K562 (cell line): Measurements from ENCODE around the gene GYG1. TPM values are rescaled to one million over a fixed set of nuclear protein-coding genes. Genes with fewer than 3 reads are reported as not detected.

Experiments
- ATAC-seq: fragments of 200-7000 bp; cut with Tn5 transposase; 3 replicates; pipeline ENCODE4 v1.9.1; 2020; ENCODE audit warnings: moderate library complexity
- BruUV-seq: library from RNA; stranded (reverse); fragments of 400-500 nt; replicated peaks from 2 replicates; lab custom pipeline; 2021; lab: Mats Ljungman, UMichigan
- CTCF ChIA-PET: fragments of 300-600 bp; formaldehyde crosslinking; extraction: SDS; loops from one replicate; lab custom pipeline; 2021; ENCODE audit warnings: low intra/inter-chr PET ratio; lab: Yijun Ruan, JAX
- POLR2A ChIA-PET: fragments of 300-600, 350-650 bp; sonication (Branson Sonifier 250); formaldehyde crosslinking; extraction: SDS; loops from one replicate; lab custom pipeline; 2021; ENCODE audit warnings: antibody characterized with exemption, inconsistent platforms; lab: Yijun Ruan, JAX
- DNase-seq, 4 experiments: peaks; one replicate each; pipeline versions ENCODE4 v3.0.0 to v3.0.0-alpha.2; 2011 to 2018; ENCODE audit warnings: low spot score in 3 of 4, mixed read lengths in 3 of 4; ENCODE audit errors: extremely low read depth in 1 of 4
- FAIRE-seq: peaks from 2 replicates; lab custom pipeline; 2011; peaks lifted over from hg19 to GRCh38; lab: Jason Lieb, UNC
- H2AFZ ChIP-seq: 2 replicates; pipeline ENCODE4 v1.6.0; 2011; ENCODE audit warnings: low read depth, low read length, control low read depth, inconsistent platforms
- H3K27ac ChIP-seq: fragments of 200-600 bp; 3 replicates; pipeline ENCODE4 v1.8.0; 2011; ENCODE audit warnings: low read depth, mild to moderate bottlenecking, control low read depth, inconsistent platforms, low read length, moderate library complexity, mixed read lengths; ENCODE audit errors: extremely low read depth
- H3K27me3 ChIP-seq, 2 experiments: fragments of 300-600 bp in 1 of 2; 2 replicates in 1 of 2; 3 replicates in 1 of 2; pipeline versions ENCODE4 v1.6.0 to v1.8.0; 2011; ENCODE audit warnings: inconsistent platforms in 2 of 2, low read length in 2 of 2, mild to moderate bottlenecking in 1 of 2, mixed read lengths in 1 of 2, moderate library complexity in 1 of 2; ENCODE audit not compliant: control insufficient read depth in 2 of 2, insufficient read depth in 2 of 2
- H3K36me3 ChIP-seq: fragments of 300-600 bp; 3 replicates; pipeline ENCODE4 v1.8.0; 2011; ENCODE audit warnings: mild to moderate bottlenecking, low read length, inconsistent platforms; ENCODE audit not compliant: control insufficient read depth, insufficient read depth
- H3K4me1 ChIP-seq, 2 experiments: fragments of 200-600 bp in 1 of 2; replicated peaks in 1 of 2; 2 replicates in 1 of 2; 3 replicates in 1 of 2; pipeline versions ENCODE4 v1.5.1 to v1.8.0; 2011; ENCODE audit warnings: inconsistent platforms in 2 of 2, low read length in 2 of 2, mild to moderate bottlenecking in 1 of 2, mixed read lengths in 1 of 2, moderate library complexity in 1 of 2; ENCODE audit not compliant: control insufficient read depth in 2 of 2, insufficient read depth in 2 of 2
- H3K4me2 ChIP-seq: 2 replicates; pipeline ENCODE4 v1.6.1; 2011; ENCODE audit warnings: low read length, control low read depth, inconsistent platforms, mixed read lengths; ENCODE audit not compliant: insufficient read depth
- H3K4me3 ChIP-seq: fragments of 200-600 bp; sonication (generic), shearing (Covaris generic); 2 replicates; pipeline ENCODE4 v1.5.1; 2016; ENCODE audit warnings: control low read depth, inconsistent platforms
- H3K79me2 ChIP-seq: fragments of 200-600 bp; 3 replicates; pipeline ENCODE4 v1.8.0; 2011; ENCODE audit warnings: low read length, inconsistent platforms; ENCODE audit not compliant: control insufficient read depth, insufficient read depth
- H3K9ac ChIP-seq, 2 experiments: 2 replicates each; pipeline versions ENCODE4 v1.6.0 to v1.6.1; 2011; ENCODE audit warnings: low read depth in 2 of 2, low read length in 2 of 2, control low read depth in 1 of 2, inconsistent platforms in 1 of 2, mild to moderate bottlenecking in 1 of 2, mixed read lengths in 1 of 2; ENCODE audit not compliant: insufficient read depth in 1 of 2
- H3K9me1 ChIP-seq: one replicate; pipeline ENCODE4 v1.6.0; 2011; ENCODE audit warnings: inconsistent platforms, mild to moderate bottlenecking, low read length, moderate library complexity; ENCODE audit not compliant: control insufficient read depth, insufficient read depth
- H3K9me3 ChIP-seq: replicated peaks from 2 replicates; pipeline ENCODE4 v1.5.1; 2011; ENCODE audit warnings: low read depth, low read length, inconsistent platforms; ENCODE audit not compliant: control insufficient read depth, insufficient read depth
- H4K20me1 ChIP-seq: replicated peaks from 2 replicates; pipeline ENCODE4 v1.6.1; 2011; ENCODE audit warnings: low read length, inconsistent platforms, mixed read lengths; ENCODE audit not compliant: control insufficient read depth, insufficient read depth
- BCOR ChIP-seq: fragments of 450-650 bp; IDR thresholded peaks from 2 replicates; pipeline ENCODE4 v1.6.1; 2016
- CTBP1 ChIP-seq: fragments of 450-650 bp; IDR thresholded peaks from 2 replicates; pipeline ENCODE4 v1.6.1; 2016; ENCODE audit warnings: borderline replicate concordance
- EHMT2 ChIP-seq: fragments of 450-650 bp; IDR thresholded peaks from 2 replicates; pipeline ENCODE4 v1.6.1; 2018; ENCODE audit warnings: antibody characterized with exemption
- HNRNPUL1 ChIP-seq: fragments of 200-400 bp; formaldehyde crosslinking; IDR thresholded peaks from 2 replicates; pipeline ENCODE4 v1.6.1; 2017; ENCODE audit warnings: low read length
- JUN ChIP-seq, 2 experiments: sonication (generic) in 1 of 2; formaldehyde crosslinking in 1 of 2; IDR thresholded peaks; 2 replicates each; pipeline versions ENCODE4 v1.6.1 to v1.8.0; 2012 to 2022; ENCODE audit warnings: borderline replicate concordance in 2 of 2, mild to moderate bottlenecking in 2 of 2, improper control_type of control experiment in 1 of 2, low read depth in 1 of 2, low read length in 1 of 2, missing genetic modification reagents in 1 of 2
- JUND ChIP-seq, 2 experiments: IDR thresholded peaks; 2 replicates in 1 of 2; 3 replicates in 1 of 2; pipeline ENCODE4 v1.6.1; 2011; ENCODE audit warnings: borderline replicate concordance in 2 of 2, low read depth in 2 of 2, low read length in 2 of 2, improper control_type of control experiment in 1 of 2, missing biosample characterization in 1 of 2, missing genetic modification characterization in 1 of 2, missing genetic modification reagents in 1 of 2
- PHB2 ChIP-seq: fragments of 450-650 bp; IDR thresholded peaks from 2 replicates; pipeline ENCODE4 v1.6.1; 2017; ENCODE audit warnings: low read depth
- RAD21 ChIP-seq, 2 experiments: fragments of 250-450 bp in 1 of 2; fragments of 450-650 bp in 1 of 2; sonication (Bioruptor Pico) in 1 of 2; formaldehyde crosslinking in 1 of 2; IDR thresholded peaks in 1 of 2; conservative IDR thresholded peaks in 1 of 2; 2 replicates each; pipeline versions ENCODE4 v1.4.0 to v1.8.0; 2020 to 2022; ENCODE audit warnings: mild to moderate bottlenecking in 2 of 2, moderate library complexity in 1 of 2
- SMARCA4 ChIP-seq: fragments of 450-650 bp; IDR thresholded peaks from 2 replicates; pipeline ENCODE4 v1.6.1; 2016
- SREBF2 ChIP-seq: sonication (generic); formaldehyde crosslinking; IDR thresholded peaks from 2 replicates; pipeline ENCODE4 v1.4.0; 2020; ENCODE audit warnings: mild to moderate bottlenecking, missing genetic modification reagents
- ZC3H8 ChIP-seq: fragments of 450-650 bp; IDR thresholded peaks from 2 replicates; pipeline ENCODE4 v1.6.1; 2017
- ZNF253 ChIP-seq: fragments of 250-450 bp; sonication (Bioruptor Pico); conservative IDR thresholded peaks from 2 replicates; pipeline ENCODE4 v1.6.1; 2021; ENCODE audit warnings: mild to moderate bottlenecking
- WGBS: fragments of 100-300 bp; shearing (Covaris generic); methylation state at CpG from one replicate; pipeline ENCODE4 v1.1.6; 2016; ENCODE audit warnings: low coverage, mixed read lengths; ENCODE audit not compliant: insufficient coverage; ENCODE audit errors: missing lambda C conversion rate; 5-methylcytosine and 5-hydroxymethylcytosine counted together
- in situ Hi-C: fragments of 300-500 bp; cut with MboI; formaldehyde crosslinking; loops from 4 replicates; pipeline ENCODE4 v1.15.0; 2018; ENCODE audit warnings: inconsistent platforms, mixed read lengths
- intact Hi-C: fragments of 100-400 bp; cut with micrococcal nuclease; formaldehyde crosslinking; loops from 2 replicates; pipeline ENCODE4 v1.14.2; 2022
- polyA plus RNA-seq, 8 experiments: library from polyadenylated mRNA; depleted of rRNA in 4 of 8; stranded (reverse) in 5 of 8; unstranded in 3 of 8; fragments of >200 nt; fragmentation: Nextera tagmentation in 2 of 8; fragmentation: Illumina TruSeq in 1 of 8; extraction: Ambion mirVana in 2 of 8; extraction: Trizol in 1 of 8; gene quantifications; 2 replicates each; pipeline versions ENCODE4 v1.2.1 to v1.2.3, GENCODE V29; 2011 to 2014; ENCODE audit warnings: inconsistent platforms in 1 of 8, missing spikeins in 1 of 8
- total RNA-seq, 7 experiments: library from RNA; depleted of rRNA in 6 of 7; stranded (reverse); fragments of >200 nt in 6 of 7; fragmentation: Illumina TruSeq in 2 of 7; extraction: Trizol in 2 of 7; gene quantifications; 2 replicates each; pipeline versions ENCODE4 v1.2.1 to v1.2.3, GENCODE V29; 2011 to 2021; ENCODE audit warnings: low replicate concordance in 1 of 7
- TF ChIP-seq, protein P1 (sequence below), 2 experiments: fragments of 450-650 bp in 1 of 2; sonication (generic) in 1 of 2; formaldehyde crosslinking in 1 of 2; IDR thresholded peaks in 1 of 2; conservative IDR thresholded peaks in 1 of 2; 2 replicates each; pipeline versions ENCODE4 v1.6.1 to v1.8.1; 2016 to 2023; ENCODE audit warnings: mild to moderate bottlenecking in 2 of 2, moderate library complexity in 2 of 2, inconsistent platforms in 1 of 2, missing genetic modification reagents in 1 of 2
- TF ChIP-seq, protein P2 (sequence below): fragments of 450-650 bp; formaldehyde crosslinking; conservative IDR thresholded peaks from 2 replicates; pipeline ENCODE4 v1.4.0; 2022; ENCODE audit warnings: mild to moderate bottlenecking, missing genetic modification characterization

GYG1 gene
- total and polyA plus RNA-seq, 9 of the 15 experiments (the other 6 are each of a cell fraction or from before 2014, with no cell fraction given), result 14.6 to 38.4 (median 24.6) TPM

DNA sequence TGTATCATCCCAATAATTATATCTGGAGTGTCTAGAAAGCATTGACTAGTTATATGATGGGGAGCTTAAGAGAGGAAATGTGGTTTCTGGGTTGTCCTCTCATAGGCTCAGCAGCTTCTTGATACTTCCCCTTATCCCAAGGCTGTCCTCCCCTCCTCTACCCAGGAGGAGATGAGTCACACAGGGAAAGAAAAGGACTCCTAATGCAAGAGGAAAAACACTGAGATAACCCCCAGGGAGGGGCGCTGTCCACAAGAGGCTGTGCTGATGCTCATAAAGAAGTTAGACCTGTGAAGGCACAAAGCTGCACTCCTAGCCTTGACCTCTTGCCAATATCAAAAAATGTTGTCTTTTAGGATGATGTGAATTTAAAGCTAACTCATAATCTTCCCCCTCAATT is 28.8 kb upstream of the GYG1 start:
- no peaks in the 10 kb centered on the region for H3K79me2 ChIP-seq
- H3K9me1 ChIP-seq, result no peaks in the 10 kb centered on the region
- intact Hi-C loops (no loop called here), in situ Hi-C loops (loop anchor here (25.0 kb wide), 1 partner anchor 525 kb away; no protein-coding TSS in a partner anchor)
- no peak overlapping the region for H3K4me2 ChIP-seq
- no peak overlapping the region for H3K27ac ChIP-seq
- 0% methylated on average over 1 of the region's 1 CpG for WGBS
- no peaks in the 10 kb centered on the region for H3K36me3 ChIP-seq
- H3K9ac ChIP-seq, result no peak overlapping the region
- no peaks in the 10 kb centered on the region for H3K4me1 ChIP-seq
- no TSS peak for BruUV-seq
- peaks cover 2 to 3% of the 10 kb centered on the region in 2 experiments; a peak in 1 of 5 replicates for H3K27me3 ChIP-seq
- FAIRE-seq (no peak), DNase-seq (peak; percentile 9 to 32 (median 15)), ATAC-seq (peak; percentile 53; the same call in 1 of the 3 replicates)
- H3K9me3 ChIP-seq, result no peaks in the 10 kb centered on the region
- ChIA-PET POLR2A (no interaction called here), CTCF (interaction anchor here (0.9 to 1.4 kb wide), 2 partner anchors 310 to 431 kb away, joined by 3 to 7 read pairs; no protein-coding TSS in a partner anchor)
- no peaks in the 10 kb centered on the region for H4K20me1 ChIP-seq
- no peak overlapping the region for H2AFZ ChIP-seq
- no peak overlapping the region for H3K4me3 ChIP-seq
- TF ChIP-seq, protein P1, sequence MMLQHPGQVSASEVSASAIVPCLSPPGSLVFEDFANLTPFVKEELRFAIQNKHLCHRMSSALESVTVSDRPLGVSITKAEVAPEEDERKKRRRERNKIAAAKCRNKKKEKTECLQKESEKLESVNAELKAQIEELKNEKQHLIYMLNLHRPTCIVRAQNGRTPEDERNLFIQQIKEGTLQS (IDR thresholded peaks at IDR 0.05), result peak; percentile 20; the same call in 1 of the 2 replicates
- TF ChIP-seq, protein P1 (CRISPR knock-in tag; conservative IDR thresholded peaks at IDR 0.05), result no peak
- TF ChIP-seq ZC3H8 (no peak), EHMT2 (peak; percentile 77), RAD21 (CRISPR knock-in tag; conservative IDR thresholded peaks at IDR 0.05 in 1 of 2, IDR thresholded peaks at IDR 0.05 in 1 of 2) (peak in 1 of 2 experiments; percentile 35; a peak in 2 of 4 replicates), CTBP1 (0 out of 2 replicates have a peak, but pooled peaks have one; percentile 34), SMARCA4 (no peak), BCOR (no peak), PHB2 (no peak), SREBF2 (CRISPR knock-in tag) (no peak), HNRNPUL1 (no peak), JUND (IDR thresholded peaks at IDR 0.05; ENCODE audit: borderline replicate concordance, low read depth, low read length) (peak; percentile 77), JUND (tag; IDR thresholded peaks at IDR 0.05; ENCODE audit: borderline replicate concordance, low read depth, low read length) (peak; percentile 81; the same call in 1 of the 3 replicates), ZNF253 (CRISPR knock-in tag) (no peak), JUN (IDR thresholded peaks at IDR 0.05; ENCODE audit: borderline replicate concordance, low read depth, low read length) (0 out of 2 replicates have a peak, but pooled peaks have one; percentile 60), JUN (CRISPR knock-in tag; IDR thresholded peaks at IDR 0.05; ENCODE audit: borderline replicate concordance) (no peak)
- TF ChIP-seq, protein P2, sequence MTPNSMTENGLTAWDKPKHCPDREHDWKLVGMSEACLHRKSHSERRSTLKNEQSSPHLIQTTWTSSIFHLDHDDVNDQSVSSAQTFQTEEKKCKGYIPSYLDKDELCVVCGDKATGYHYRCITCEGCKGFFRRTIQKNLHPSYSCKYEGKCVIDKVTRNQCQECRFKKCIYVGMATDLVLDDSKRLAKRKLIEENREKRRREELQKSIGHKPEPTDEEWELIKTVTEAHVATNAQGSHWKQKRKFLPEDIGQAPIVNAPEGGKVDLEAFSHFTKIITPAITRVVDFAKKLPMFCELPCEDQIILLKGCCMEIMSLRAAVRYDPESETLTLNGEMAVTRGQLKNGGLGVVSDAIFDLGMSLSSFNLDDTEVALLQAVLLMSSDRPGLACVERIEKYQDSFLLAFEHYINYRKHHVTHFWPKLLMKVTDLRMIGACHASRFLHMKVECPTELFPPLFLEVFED, result no peak
